CD4-positive, alpha-beta T cell treated with Interleukin-12 subunit alpha and Interleukin-12 subunit beta, for 1 hour (primary cell): ENCODE measurements around the gene NOP16.

Experiments
- DNase-seq: peaks from one replicate; pipeline ENCODE4 v3.0.0-alpha.2; 2020

NOP16 gene

GRCh38 chr5:176384366-176384930, 4.0 kb downstream of the NOP16 start:
- no peak for DNase-seq

GRCh38 chr5:176383961-176384360, 4.4 kb downstream of the NOP16 start:
- DNase-seq = no peak

DNA sequence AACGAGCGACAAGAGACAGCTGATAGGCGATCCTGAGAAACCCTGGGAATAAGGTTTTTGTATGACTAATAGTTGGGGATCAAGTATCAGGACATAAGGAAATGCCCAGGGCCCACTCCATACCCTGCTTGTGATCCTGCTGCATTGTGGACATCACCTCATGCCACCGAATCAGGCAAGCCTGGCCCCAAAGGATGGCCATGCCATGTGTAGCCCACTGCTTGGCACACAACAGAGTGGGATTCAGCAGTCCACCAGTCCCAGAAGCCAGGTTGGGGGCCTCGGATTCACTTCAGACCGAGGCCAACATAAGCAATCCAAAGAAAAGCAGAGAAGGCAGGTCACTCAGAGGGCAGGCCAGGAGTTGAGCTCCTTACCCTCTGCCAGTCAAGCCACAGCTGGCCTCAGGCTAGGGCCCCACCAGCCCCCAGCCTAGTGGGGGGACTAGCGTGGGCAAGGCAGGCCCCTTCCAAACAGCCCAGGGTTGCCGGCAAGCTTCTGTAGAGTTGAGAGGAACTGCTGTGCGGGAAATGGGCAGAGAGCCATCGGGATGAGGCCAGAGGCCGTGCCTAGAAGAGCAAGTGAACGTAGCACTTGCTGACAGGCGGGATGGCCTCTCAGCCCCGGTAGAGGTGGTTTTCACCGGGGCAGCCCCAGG, 5.0 kb downstream of the NOP16 start:
- no peak for DNase-seq

DNA sequence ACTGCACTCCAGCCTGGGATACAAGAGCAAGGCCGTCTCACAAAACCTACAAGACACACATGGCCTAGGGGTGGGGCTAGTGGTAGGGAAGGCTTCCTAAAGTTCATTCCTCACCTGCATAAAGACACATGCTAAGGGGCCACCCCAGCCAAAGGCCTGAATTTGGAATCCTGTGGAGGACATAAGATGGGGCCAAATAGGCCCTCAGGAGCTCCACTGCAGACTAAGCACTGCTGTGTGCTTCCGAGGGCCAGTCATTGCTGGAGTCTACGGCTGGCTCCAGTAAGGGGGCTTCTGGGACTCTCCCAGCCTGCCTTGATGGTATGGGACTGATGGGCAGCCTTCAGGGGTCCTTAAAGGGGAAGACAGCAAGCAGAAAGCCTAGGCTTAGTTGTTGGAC, 5.7 kb downstream of the NOP16 start:
- DNase-seq = no peak

- DNase-seq = no peak
Measured at GRCh38 chr5:176381979-176382378, 6.4 kb downstream of the NOP16 start.

DNA sequence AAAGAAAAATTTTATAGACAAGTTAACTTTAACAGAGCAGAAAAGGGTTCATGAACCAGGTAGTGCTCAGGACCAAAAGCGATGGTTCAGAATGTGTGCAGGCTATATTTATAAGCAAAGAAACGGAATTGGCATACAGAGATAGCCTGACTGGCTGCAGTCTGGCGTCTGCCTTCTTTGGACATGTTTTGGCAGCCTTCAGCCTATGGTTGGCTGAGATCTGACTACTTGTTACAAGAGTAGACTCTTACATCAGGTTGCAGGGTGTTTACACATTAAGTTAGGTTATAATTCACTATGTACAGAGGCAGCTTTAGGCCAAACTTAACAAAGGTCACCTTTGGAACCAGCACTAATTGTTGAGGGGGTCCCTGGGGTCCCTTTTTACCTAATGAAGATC, 7.0 kb downstream of the NOP16 start:
- no peak for DNase-seq

DNA sequence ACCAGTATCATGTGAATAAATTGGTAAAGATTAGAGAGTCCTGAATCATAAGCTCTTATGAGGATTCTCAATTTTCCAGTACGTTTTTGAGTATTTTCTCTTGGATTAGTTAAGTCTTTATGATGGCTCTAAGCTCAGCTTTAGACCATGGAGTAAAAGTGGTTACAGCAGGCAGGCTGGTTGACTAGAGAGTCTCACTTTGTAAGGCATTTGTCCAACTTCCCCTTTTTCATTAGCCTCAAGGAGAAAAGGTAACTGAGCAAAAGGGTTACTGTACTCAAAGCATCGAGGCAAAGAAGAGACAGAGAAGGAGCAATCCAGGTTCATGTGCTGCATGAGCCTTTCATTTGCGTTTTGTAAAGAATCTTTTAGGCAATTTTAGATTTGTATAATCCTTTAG, 8.5 kb downstream of the NOP16 start:
- no peak for DNase-seq

- DNase-seq = no peak
Measured at GRCh38 chr5:176373100-176373818, 15.1 kb downstream of the NOP16 start.

DNA sequence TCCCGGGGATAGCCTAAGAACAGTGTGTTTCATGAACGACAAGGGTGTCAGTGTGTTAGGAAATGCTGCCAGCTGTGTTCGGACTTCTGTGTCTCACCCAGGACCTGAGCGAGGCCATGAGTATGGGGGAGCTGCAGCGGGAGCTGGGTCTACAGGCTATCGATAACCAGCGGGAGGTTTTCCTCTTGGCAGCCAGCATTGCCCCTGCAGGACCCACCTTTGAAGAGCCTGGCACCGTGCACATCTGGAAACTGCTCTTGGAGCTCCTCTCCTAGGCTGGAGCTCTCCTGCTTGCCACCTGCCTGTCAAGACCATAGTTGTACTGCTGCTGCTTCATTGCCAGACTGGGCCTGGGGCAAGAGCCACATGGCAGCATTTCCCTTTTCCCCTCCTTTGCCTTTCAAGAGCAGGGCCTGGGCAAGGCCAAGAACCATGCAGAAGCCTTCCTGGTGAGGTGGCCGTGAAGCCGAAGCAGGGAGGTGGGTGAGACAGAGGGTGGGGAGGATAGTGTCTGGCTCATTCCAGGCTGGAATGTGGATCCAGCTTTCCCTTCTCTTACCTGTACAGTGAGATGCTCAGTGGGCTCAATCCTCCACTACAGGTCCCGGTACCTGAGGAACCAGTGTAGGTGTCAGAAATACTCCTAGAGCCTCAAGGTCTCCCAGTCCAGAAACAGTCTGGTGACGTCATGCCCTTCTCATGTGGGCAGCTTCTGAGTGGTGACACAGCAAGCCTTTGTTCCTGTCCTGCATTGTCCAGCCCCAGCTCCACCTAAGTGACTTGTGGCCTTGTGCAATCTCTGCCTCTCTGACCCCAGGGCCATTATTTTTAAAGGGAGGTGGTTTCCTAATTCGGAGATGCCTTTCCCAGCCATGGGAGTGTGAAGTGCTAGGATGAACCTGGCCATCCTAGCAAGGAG, 16.5 kb downstream of the NOP16 start:
- DNase-seq = no peak

DNA sequence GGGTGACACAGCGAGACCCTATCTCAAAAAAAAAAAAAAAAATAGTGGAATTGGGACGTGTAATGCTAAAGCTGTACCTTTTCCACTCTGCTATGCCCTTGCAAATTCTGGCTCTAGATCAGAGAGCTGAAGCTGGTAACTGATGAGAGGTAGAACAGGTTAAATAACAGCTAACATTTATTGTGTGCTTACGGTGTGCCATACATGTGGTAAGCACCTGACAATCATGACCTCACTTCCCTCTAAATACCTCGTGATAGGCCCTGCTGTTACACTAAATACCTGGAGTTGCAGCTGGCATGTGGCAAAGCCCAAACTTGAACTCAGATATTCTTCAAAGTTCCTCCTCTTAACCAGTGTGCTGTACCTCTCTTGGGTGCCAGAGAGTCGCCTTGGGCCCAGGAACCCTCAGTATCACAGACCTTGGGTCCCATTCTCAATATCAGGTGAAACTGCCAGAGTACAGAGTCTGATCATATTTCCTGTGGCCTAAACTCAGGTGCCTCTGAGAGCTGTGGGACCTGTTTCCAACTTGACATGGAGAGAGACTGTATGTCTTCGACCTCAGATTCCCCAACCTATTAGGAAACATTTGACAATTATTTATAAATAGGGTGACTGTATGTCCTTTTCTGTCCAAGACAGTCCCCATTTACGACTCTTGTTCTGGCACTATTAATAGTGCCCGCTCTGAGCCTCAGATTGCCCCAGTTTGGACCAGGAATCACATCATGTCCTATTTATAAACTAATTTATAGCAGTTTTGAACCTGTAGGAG, 18.3 kb downstream of the NOP16 start:
- no peak for DNase-seq

DNA sequence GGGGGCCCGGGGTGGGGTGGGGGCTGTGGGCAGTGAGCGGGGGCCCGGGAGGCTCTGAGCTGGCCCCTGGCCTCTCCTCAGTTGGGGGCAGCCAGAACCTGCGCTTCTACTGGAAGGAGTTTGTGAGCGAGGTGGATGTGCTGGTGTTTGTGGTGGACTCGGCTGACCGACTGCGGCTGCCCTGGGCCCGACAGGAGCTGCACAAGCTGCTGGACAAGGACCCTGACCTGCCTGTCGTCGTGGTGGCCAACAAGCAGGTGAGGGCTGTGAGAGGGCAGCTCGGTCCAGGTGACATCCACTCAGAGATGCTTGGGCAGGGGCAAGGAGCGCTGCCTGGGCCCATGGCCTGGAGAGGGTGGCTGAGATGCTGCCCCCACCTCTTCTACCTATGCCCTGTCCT, 19.7 kb downstream of the NOP16 start:
- no peak for DNase-seq

DNA sequence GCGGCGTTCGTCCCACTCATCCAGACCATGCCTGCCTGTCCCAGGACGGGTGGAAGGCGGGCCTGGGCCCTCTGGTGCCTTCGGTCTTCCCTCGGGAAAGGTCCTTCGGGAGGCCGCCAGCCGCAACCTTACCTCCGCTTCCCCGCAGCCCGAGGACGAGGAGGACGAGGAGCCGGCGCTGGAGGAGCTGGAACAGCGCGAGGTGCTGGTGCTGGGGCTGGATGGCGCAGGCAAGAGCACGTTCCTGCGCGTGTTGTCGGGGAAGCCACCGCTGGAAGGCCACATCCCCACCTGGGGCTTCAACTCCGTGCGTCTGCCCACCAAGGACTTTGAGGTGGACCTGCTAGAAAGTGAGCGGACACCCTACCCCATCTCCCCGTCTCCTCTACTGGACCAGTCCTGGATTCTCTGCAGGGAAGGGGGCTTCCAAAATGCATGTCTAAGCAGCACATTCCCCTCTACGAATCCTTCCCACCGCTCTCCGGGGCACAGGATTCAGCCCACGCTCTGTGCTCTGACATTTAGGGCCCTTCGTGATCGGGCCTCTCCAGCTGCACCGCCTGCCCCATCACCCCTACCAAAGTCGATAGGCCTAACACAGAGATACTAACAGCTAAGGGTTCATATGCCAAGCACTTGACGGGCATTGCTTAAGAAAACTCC, 22.0 kb downstream of the NOP16 start:
- no peak for DNase-seq

- DNase-seq = peak; percentile 54
Measured at GRCh38 chr5:176365351-176366231, 22.8 kb downstream of the NOP16 start, which contains the start of gene ARL10. TSS of gene ARL10 (plus strand) at chr5:176365487. CDS start at chr5:176365564, 77 bp downstream.

DNA sequence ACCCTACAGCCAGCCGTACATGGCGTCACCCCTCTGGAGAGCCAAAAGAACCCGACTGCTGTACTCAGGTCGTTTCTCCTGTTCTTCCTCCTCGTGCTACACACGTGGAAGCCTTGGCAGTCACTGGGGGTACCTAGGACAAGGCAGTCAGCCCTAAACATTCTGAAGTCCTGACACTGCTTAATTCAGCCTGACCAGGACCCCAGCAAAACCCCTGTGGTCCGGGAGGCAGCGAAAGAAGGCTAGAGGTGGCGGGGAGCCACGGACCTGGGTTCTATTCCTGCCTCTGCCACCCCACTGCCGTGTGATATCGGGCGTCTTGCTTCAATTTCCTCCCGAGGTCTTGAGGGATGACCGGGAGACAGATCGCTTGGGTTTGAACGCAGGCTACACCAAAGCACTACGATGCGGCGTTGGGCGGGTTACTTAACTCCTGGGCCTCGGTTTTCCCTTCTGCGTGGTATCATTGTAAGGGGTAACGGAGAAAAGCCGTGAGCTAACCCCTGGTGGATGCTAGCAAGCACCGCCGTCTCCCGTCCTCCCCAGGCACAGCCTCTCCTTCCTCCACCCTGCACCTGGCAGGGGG, 23.5 kb downstream of the NOP16 start:
- DNase-seq = no peak

GRCh38 chr5:176362233-176362490, 26.2 kb downstream of the NOP16 start:
- no peak for DNase-seq

GRCh38 chr5:176361437-176362232, 26.8 kb downstream of the NOP16 start, which contains the start of gene KIAA1191:
TSS of gene KIAA1191 (minus strand) at chr5:176361764. CDS start at chr5:176359508, 2,256 bp downstream.
- peak; percentile 97 for DNase-seq

DNA sequence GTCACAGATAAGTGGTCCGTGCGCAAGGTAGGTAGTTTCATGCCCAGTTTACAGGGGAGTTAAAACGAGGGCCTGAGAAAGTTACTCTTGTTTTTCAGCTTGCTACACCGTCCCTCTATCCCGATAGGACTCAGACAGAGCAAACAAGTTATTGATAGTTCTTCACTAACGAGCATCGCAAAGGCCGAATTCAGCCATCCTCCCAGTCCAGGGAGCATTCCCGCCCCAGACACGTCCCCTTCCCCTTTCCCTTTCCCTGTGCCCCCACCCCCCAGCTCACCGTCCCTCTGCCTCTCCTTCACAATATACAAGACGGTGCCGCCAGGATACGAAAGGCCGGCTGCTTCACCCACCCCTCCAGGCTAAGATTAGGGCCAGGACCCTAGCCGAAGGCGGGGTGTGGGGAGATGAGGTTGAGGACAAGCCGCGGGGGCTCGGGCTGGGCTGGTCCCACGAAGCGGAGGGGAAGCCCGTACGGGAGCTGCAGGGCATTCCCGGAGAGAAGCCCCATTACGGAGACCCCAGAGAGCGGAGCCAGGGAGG, 27.4 kb downstream of the NOP16 start:
- DNase-seq = no peak

DNA sequence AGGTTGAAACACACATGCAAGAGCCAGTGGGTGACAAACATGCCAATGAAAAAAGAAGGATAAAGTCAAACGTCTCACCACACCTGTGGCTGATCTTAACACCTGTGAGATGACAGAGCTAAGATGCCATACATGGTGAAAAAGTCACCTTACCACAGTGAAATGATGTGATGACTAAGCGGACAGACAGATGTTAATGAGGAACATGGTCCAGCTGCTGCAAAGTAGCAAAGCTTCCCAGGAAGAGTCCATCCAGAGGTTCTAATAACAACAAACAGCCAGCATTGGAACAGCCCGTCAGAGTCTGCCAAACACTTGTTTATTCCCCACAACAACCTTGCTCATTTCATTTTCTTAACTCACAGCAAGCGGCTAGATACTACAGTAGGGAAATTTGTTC, 28.7 kb downstream of the NOP16 start:
- DNase-seq = no peak

DNA sequence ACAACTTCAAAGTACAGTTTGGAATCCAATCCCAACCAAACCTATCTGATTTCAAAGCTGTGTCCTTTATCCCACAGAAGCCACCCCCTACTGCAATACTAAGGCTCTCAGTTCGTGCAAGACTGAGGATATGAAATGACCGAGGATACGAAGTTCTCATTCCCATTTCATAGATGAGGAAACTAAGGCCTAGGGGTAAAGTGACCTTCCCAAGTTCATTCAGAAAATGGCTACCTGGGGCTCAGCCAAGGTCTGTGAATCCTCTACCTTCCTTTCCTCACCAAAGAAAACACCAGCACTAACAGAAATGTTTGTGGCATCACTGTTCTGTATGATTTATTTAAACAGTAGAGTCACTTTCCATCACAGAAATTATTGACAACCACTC, 32.2 kb downstream of the NOP16 start:
- DNase-seq = no peak
